Breast epithelium (tissue), 4 donors: ENCODE data around the gene MYH3. TPM values are rescaled to one million over a fixed set of nuclear protein-coding genes. Genes with fewer than 3 reads are reported as not detected.

Source experiments
- DNase-seq, 2 donors: peaks; one replicate each; pipeline ENCODE4 v3.0.0-alpha.2; 2019; ENCODE audit warnings: low spot score in 2 of 2
- H3K27ac ChIP-seq, 2 donors: fragments of 200-600 bp; sonication (generic) in 1 of 2; one replicate each; pipeline ENCODE4 v1.5.1; 2016 to 2019; ENCODE audit warnings: mild to moderate bottlenecking in 1 of 2
- H3K27me3 ChIP-seq, 2 donors: fragments of 200-600 bp; sonication (generic) in 1 of 2; one replicate each; pipeline versions ENCODE4 v1.5.1 to v1.6.0; 2017 to 2019; ENCODE audit warnings: control low read depth in 1 of 2, mild to moderate bottlenecking in 1 of 2
- H3K36me3 ChIP-seq: fragments of 200-600 bp; one replicate; pipeline ENCODE4 v1.5.1; 2019
- H3K4me1 ChIP-seq, 2 donors: fragments of 200-600 bp; sonication (generic); one replicate each; pipeline ENCODE4 v1.5.1; 2016 to 2019; ENCODE audit warnings: control low read depth in 1 of 2
- H3K4me3 ChIP-seq, 3 donors: fragments of 200-600 bp; sonication (generic); 1 replicate in 2 of 3; 2 replicates in 1 of 3; pipeline ENCODE4 v1.5.1; 2016 to 2019; ENCODE audit warnings: mild to moderate bottlenecking in 3 of 3, moderate library complexity in 2 of 3
- H3K9me3 ChIP-seq, 2 donors: fragments of 200-600 bp; sonication (generic) in 1 of 2; one replicate each; pipeline ENCODE4 v1.5.1; 2016 to 2019; ENCODE audit warnings: control low read depth in 1 of 2
- CTCF ChIP-seq, 3 donors: fragments of 450-650 bp; IDR thresholded peaks; one replicate each; pipeline ENCODE4 v1.5.1; 2016 to 2017; ENCODE audit warnings: antibody characterized with exemption in 3 of 3, mild to moderate bottlenecking in 3 of 3, moderate library complexity in 3 of 3
- POLR2A ChIP-seq: fragments of 450-650 bp; IDR thresholded peaks from one replicate; pipeline ENCODE4 v1.6.1; 2016; ENCODE audit warnings: antibody characterized with exemption, mild to moderate bottlenecking, moderate library complexity
- POLR2AphosphoS5 ChIP-seq, 3 donors: sonication (generic); formaldehyde crosslinking; IDR thresholded peaks; one replicate each; pipeline ENCODE4 v1.6.1; 2017; ENCODE audit warnings: antibody characterized with exemption in 3 of 3
- intact Hi-C: fragments of 100-400 bp; cut with DNase I; formaldehyde crosslinking; loops from one replicate; pipeline ENCODE4 v1.15.1; 2023; ENCODE audit warnings: low total_unique reads
- total RNA-seq, 3 donors: library from RNA; depleted of rRNA; stranded (reverse); fragments of >200 nt; gene quantifications; one replicate each; pipeline ENCODE4 v1.1.0, GENCODE V29; 2016

MYH3 gene
- total RNA-seq, 3 donors from 2014 or later: 0.80 to 2.9 (median 2.2) TPM

DNA sequence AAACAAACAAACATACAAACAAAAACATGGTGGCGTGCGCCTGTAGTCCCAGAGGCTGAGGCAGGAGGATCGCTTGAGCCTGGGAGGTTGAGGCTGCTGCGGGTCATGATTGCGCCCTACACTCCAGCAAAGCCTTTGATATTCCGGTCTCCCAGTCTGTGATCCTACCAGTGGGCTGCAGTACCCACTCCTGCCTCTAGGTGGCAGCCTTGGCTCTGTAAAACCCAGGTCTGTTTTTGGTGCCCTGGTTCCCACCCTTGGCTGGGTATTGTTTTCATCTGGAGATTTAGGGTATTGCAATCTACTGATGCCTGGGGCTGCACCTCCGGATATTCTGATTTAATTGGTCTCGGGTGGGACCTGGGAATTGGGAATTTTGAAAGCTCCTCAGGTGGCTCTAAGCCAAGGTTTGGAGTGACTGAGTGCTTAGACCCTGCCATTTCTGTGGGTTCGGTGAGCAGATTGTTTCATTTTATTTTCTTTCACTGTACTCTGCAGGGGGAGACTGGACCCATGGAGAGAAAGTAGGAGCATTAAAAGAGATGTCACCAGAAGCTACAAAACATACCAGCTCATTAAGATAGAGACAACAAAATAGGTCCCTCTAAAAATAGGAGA, 40.5 kb downstream of the MYH3 start:
- peak; percentile 50 to 72 for DNase-seq
- intact Hi-C loops: loop anchor here (10.0 kb wide), 1 partner anchor 292 kb away; no protein-coding TSS in a partner anchor
- TF ChIP-seq CTCF (IDR thresholded peaks at IDR 0.05) (peak; percentile 82 to 95 (median 88)), POLR2AphosphoS5 (IDR thresholded peaks at IDR 0.05) (no peak)
- H3K9me3 ChIP-seq: no peaks in the 10 kb centered on the region
- no peaks in the 10 kb centered on the region for H3K4me1 ChIP-seq
- no peak overlapping the region for H3K27ac ChIP-seq
- no peaks in the 10 kb centered on the region for H3K27me3 ChIP-seq
- no peaks in the 10 kb centered on the region for H3K36me3 ChIP-seq
- no peak overlapping the region for H3K4me3 ChIP-seq

DNA sequence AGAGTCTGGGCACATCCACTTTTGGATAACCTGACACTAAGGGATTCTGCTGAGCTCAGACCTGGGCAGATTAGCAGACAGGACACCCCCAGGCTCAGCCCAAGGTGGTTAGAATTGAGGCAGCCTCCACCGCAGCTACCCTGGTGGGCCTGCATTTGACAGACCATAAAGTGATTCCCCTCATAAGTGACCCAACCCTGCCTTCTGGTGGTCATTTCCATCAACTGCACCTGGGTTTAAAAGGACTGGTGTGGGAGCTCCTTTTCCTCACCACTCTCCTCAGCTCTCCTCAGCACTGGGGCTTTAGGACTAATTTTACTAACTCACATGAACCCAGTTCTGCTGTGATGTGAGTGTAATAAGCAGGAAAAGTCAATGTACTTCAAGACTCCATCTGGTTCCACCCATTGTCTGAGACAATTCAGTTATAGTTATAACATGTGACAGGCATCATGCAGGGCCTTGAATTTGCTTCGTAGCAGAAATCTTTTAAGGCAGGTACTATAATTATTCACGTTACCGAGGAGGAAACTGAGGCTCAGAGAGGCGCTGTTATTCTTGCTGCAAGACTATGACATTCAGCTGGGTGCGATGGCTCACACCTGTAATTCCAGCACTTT, 42.5 kb downstream of the MYH3 start:
- TF ChIP-seq CTCF (IDR thresholded peaks at IDR 0.05): peak; percentile 47 to 63 (median 52)
- TF ChIP-seq POLR2A: no peak
- no peaks in the 10 kb centered on the region for H3K9me3 ChIP-seq
- no peak overlapping the region for H3K4me3 ChIP-seq
- H3K4me1 ChIP-seq: no peaks in the 10 kb centered on the region
- H3K27ac ChIP-seq: no peak overlapping the region
- DNase-seq: no peak
- no peaks in the 10 kb centered on the region for H3K27me3 ChIP-seq
- intact Hi-C loops: loop anchor here (5.0 to 10.0 kb wide), 2 partner anchors 290 to 817 kb away; no protein-coding TSS in a partner anchor
- no peaks in the 10 kb centered on the region for H3K36me3 ChIP-seq

GRCh38 chr17:10613775-10614513, 43.2 kb downstream of the MYH3 start:
- Histone ChIP-seq H3K36me3 (no peaks in the 10 kb centered on the region), H3K9me3 (no peaks in the 10 kb centered on the region), H3K27ac (no peak overlapping the region), H3K4me1 (no peaks in the 10 kb centered on the region), H3K27me3 (no peaks in the 10 kb centered on the region), H3K4me3 (no peak overlapping the region)
- TF ChIP-seq POLR2A (no peak), POLR2AphosphoS5 (IDR thresholded peaks at IDR 0.05) (no peak), CTCF (IDR thresholded peaks at IDR 0.05) (no peak)
- DNase-seq: no peak
- intact Hi-C loops: loop anchor here (5.0 to 10.0 kb wide), 2 partner anchors 289 to 817 kb away; no protein-coding TSS in a partner anchor

DNA sequence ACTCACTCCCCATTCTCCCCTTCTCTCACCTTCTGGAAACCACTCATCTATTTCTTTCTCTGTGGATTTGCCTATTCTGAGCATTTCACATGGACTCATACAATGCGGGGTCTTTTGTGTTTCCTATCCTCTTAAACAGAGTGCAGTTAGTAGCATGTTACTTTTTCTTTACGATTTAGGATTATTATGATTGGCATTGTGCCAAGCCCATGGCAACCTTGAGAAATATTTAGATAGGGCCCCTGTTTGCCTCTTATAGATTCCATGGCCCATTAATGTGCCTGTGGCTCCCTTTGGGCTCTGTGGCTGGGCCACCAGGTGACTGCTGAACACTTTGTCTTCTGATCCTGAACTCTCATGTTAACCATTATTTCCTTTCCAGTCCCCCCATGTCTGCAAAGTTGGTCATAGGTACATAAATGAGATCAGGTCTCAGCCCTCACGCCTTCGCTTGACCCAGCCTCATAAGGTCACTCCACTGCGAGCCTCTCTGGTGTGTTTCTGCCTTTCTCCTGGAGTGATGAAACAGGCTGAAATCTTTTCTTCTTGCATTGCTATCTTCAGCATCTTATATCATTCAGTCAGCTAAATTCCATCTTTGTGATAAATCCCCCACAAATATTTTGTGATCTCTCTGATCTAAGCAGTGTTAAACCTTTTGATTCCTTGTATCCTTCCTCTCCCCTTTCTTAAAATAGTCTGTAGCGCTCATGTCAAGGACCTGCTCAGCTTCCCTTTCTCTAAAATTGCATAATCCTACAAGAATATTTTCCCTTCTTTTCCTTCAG, 44.0 kb downstream of the MYH3 start:
- TF ChIP-seq POLR2A: no peak
- no peak for TF ChIP-seq POLR2AphosphoS5 (IDR thresholded peaks at IDR 0.05)
- no peak for TF ChIP-seq CTCF (IDR thresholded peaks at IDR 0.05)
- DNase-seq: no peak
- no peaks in the 10 kb centered on the region for H3K36me3 ChIP-seq
- H3K27me3 ChIP-seq: no peaks in the 10 kb centered on the region
- H3K4me3 ChIP-seq: no peak overlapping the region
- H3K9me3 ChIP-seq: no peaks in the 10 kb centered on the region
- H3K4me1 ChIP-seq: no peaks in the 10 kb centered on the region
- no peak overlapping the region for H3K27ac ChIP-seq
- intact Hi-C loops: loop anchor here (5.0 to 10.0 kb wide), 2 partner anchors 288 to 816 kb away; no protein-coding TSS in a partner anchor
